ENCODE measurements around the gene SLC16A14. TPM values are rescaled to one million over a fixed set of nuclear protein-coding genes. Genes with fewer than 3 reads are reported as not detected.

The SLC16A14 gene
- total RNA-seq, 1 donor from 2014 or later = 2.6 TPM

DNA sequence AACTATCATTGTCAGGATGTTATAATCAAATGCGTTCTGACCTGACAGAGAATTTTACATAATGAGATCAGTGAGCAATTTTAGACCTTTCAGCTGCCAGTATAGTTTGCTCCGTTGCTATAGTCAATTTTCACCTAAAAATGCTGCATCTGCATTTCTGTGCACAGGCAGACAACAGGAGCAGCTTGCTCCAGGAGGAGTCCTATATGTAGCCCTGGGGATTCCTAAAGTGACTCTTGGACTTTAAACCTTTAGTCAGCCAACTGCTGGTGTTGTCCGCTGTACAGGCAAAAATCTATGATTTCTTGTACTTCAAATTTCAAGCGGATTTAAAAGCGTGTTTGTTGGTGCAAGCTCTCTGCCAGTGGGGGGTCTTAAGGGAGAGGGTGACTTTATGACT, 25.7 kb downstream of the SLC16A14 start:
- no peaks in the 10 kb centered on the region for H3K9me3 ChIP-seq (ENCODE audit: control insufficient read depth in 3 of 3, low read length in 3 of 3)
- no peaks in the 10 kb centered on the region for H3K4me1 ChIP-seq (ENCODE audit: control insufficient read depth in 3 of 3, insufficient read depth in 3 of 3, low read length in 3 of 3)
- H3K9ac ChIP-seq (ENCODE audit: low read depth in 1 of 3, low read length in 3 of 3) = no peak overlapping the region
- H3K27me3 ChIP-seq (ENCODE audit: control insufficient read depth in 3 of 3, insufficient read depth in 3 of 3, low read length in 3 of 3) = no peaks in the 10 kb centered on the region
- H3K27ac ChIP-seq (ENCODE audit: low read depth, low read length) = no peak overlapping the region
- no peak overlapping the region for H3K4me3 ChIP-seq (ENCODE audit: low read length in 3 of 3)
- no peaks in the 10 kb centered on the region for H3K36me3 ChIP-seq (ENCODE audit: control insufficient read depth in 3 of 3, insufficient read depth in 3 of 3, low read length in 3 of 3)

DNA sequence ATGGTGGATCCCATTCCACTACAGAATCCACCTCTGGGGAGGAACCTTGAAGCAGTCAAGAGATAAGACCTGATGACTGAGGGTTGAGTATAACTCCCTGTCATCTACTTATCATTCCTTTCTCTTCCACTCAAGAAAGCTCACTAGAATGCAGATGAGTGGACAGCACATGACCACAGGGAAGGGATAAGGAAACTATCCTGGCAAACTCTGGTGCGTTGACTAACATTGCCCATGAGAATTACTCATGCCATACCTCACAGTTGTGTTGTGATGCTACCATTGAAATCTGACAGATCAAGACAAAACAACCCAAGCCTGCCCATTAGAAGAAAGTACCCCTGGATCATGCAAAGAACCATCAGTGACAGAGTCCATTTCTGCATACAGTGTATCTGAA, 26.5 kb downstream of the SLC16A14 start:
- Histone ChIP-seq H3K9ac (ENCODE audit: low read depth in 1 of 3, low read length in 3 of 3) (no peak overlapping the region), H3K27ac (ENCODE audit: low read depth, low read length) (no peak overlapping the region), H3K9me3 (ENCODE audit: control insufficient read depth in 3 of 3, low read length in 3 of 3) (no peaks in the 10 kb centered on the region), H3K4me1 (ENCODE audit: control insufficient read depth in 3 of 3, insufficient read depth in 3 of 3, low read length in 3 of 3) (no peaks in the 10 kb centered on the region), H3K36me3 (ENCODE audit: control insufficient read depth in 3 of 3, insufficient read depth in 3 of 3, low read length in 3 of 3) (no peaks in the 10 kb centered on the region), H3K27me3 (ENCODE audit: control insufficient read depth in 3 of 3, insufficient read depth in 3 of 3, low read length in 3 of 3) (no peaks in the 10 kb centered on the region), H3K4me3 (ENCODE audit: low read length in 3 of 3) (no peak overlapping the region)

- Histone ChIP-seq H3K9ac (ENCODE audit: low read depth in 1 of 3, low read length in 3 of 3) (no peak overlapping the region), H3K9me3 (ENCODE audit: control insufficient read depth in 3 of 3, low read length in 3 of 3) (no peaks in the 10 kb centered on the region), H3K4me1 (ENCODE audit: control insufficient read depth in 3 of 3, insufficient read depth in 3 of 3, low read length in 3 of 3) (no peaks in the 10 kb centered on the region), H3K4me3 (ENCODE audit: low read length in 3 of 3) (no peak overlapping the region), H3K36me3 (ENCODE audit: control insufficient read depth in 3 of 3, insufficient read depth in 3 of 3, low read length in 3 of 3) (no peaks in the 10 kb centered on the region), H3K27ac (ENCODE audit: low read depth, low read length) (no peak overlapping the region), H3K27me3 (ENCODE audit: control insufficient read depth in 3 of 3, insufficient read depth in 3 of 3, low read length in 3 of 3) (no peaks in the 10 kb centered on the region)
Measured at GRCh38 chr2:230023313-230023712, 45.4 kb downstream of the SLC16A14 start.

- Histone ChIP-seq H3K9ac (ENCODE audit: low read depth in 1 of 3, low read length in 3 of 3) (no peak overlapping the region), H3K4me1 (ENCODE audit: control insufficient read depth in 3 of 3, insufficient read depth in 3 of 3, low read length in 3 of 3) (no peaks in the 10 kb centered on the region)
Measured at GRCh38 chr2:230019742-230020141, 49.0 kb downstream of the SLC16A14 start.

DNA sequence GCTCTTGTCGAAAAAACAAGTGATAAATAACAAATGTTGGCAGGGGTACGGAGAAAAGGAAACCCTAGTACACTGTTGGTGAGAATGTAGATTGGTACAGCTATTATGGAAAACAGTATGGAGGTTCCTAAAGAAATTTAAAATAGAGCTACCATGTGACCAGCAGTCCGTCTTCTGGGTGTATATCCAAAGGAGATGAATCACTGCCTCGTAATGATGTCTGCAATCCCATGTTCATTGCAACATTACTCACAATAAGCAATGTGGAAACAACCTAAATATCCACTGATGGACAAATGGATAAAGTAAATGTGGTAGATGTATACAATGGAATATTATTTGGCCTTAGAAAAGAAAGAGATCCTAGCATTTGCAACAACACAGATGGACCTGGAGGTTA, 50.6 kb downstream of the SLC16A14 start:
- no peaks in the 10 kb centered on the region for H3K27me3 ChIP-seq (ENCODE audit: control insufficient read depth in 3 of 3, insufficient read depth in 3 of 3, low read length in 3 of 3)
- H3K9ac ChIP-seq (ENCODE audit: low read depth in 1 of 3, low read length in 3 of 3) = no peak overlapping the region
- H3K36me3 ChIP-seq (ENCODE audit: control insufficient read depth in 3 of 3, insufficient read depth in 3 of 3, low read length in 3 of 3) = no peaks in the 10 kb centered on the region
- no peaks in the 10 kb centered on the region for H3K4me1 ChIP-seq (ENCODE audit: control insufficient read depth in 3 of 3, insufficient read depth in 3 of 3, low read length in 3 of 3)
- H3K9me3 ChIP-seq (ENCODE audit: control insufficient read depth in 3 of 3, low read length in 3 of 3) = no peaks in the 10 kb centered on the region
- no peak overlapping the region for H3K4me3 ChIP-seq (ENCODE audit: low read length in 3 of 3)
- no peak overlapping the region for H3K27ac ChIP-seq (ENCODE audit: low read depth, low read length)

More at GRCh38 chr2:230019742-230020141, 49.0 kb downstream of the SLC16A14 start:
- H3K27ac ChIP-seq (ENCODE audit: low read depth, low read length) = no peak overlapping the region
- H3K9me3 ChIP-seq (ENCODE audit: control insufficient read depth in 3 of 3, low read length in 3 of 3) = no peaks in the 10 kb centered on the region
- no peak overlapping the region for H3K4me3 ChIP-seq (ENCODE audit: low read length in 3 of 3)
- H3K27me3 ChIP-seq (ENCODE audit: control insufficient read depth in 3 of 3, insufficient read depth in 3 of 3, low read length in 3 of 3) = no peaks in the 10 kb centered on the region
- no peaks in the 10 kb centered on the region for H3K36me3 ChIP-seq (ENCODE audit: control insufficient read depth in 3 of 3, insufficient read depth in 3 of 3, low read length in 3 of 3)

- no peak overlapping the region for H3K9ac ChIP-seq (ENCODE audit: low read depth in 1 of 3, low read length in 3 of 3)
- no peak overlapping the region for H3K27ac ChIP-seq (ENCODE audit: low read depth, low read length)
- no peaks in the 10 kb centered on the region for H3K27me3 ChIP-seq (ENCODE audit: control insufficient read depth in 3 of 3, insufficient read depth in 3 of 3, low read length in 3 of 3)
- no peaks in the 10 kb centered on the region for H3K4me1 ChIP-seq (ENCODE audit: control insufficient read depth in 3 of 3, insufficient read depth in 3 of 3, low read length in 3 of 3)
- H3K9me3 ChIP-seq (ENCODE audit: control insufficient read depth in 3 of 3, low read length in 3 of 3) = no peaks in the 10 kb centered on the region
- H3K36me3 ChIP-seq (ENCODE audit: control insufficient read depth in 3 of 3, insufficient read depth in 3 of 3, low read length in 3 of 3) = no peaks in the 10 kb centered on the region
- H3K4me3 ChIP-seq (ENCODE audit: low read length in 3 of 3) = no peak overlapping the region
Measured at GRCh38 chr2:230016844-230017243, 51.9 kb downstream of the SLC16A14 start.

DNA sequence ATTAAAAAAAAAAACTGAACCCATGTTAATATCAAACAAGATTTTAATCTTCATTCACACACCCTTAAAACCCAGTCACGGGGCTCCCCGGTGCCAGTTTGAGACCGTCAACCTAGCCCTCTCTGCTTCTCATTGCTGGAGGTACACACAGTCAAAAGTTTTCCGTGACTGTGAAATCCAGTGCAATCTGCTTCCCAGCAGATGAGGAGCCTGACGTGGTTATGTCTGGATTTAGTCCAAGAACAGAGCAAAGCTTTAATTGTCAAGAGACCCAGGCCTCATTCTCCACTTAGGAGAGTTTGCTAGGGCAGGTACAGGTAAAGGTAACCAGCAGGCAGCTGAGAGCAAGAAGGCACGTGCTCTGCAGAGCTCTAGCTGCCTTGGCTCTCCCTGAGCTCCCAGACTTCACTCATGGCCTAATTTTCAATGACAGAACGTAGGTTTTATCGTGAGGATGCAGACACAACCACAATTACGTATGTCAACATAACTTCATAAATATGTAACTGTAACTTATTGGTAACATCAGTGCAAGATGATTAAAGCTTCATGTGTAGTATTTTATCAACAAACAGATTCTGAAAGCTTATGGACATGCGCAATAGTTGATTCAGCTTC, 56.3 kb downstream of the SLC16A14 start:
- Histone ChIP-seq H3K36me3 (ENCODE audit: control insufficient read depth in 3 of 3, insufficient read depth in 3 of 3, low read length in 3 of 3) (no peaks in the 10 kb centered on the region), H3K27me3 (ENCODE audit: control insufficient read depth in 3 of 3, insufficient read depth in 3 of 3, low read length in 3 of 3) (no peaks in the 10 kb centered on the region), H3K27ac (ENCODE audit: low read depth, low read length) (no peak overlapping the region), H3K9me3 (ENCODE audit: control insufficient read depth in 3 of 3, low read length in 3 of 3) (no peaks in the 10 kb centered on the region), H3K4me3 (ENCODE audit: low read length in 3 of 3) (no peak overlapping the region), H3K4me1 (ENCODE audit: control insufficient read depth in 3 of 3, insufficient read depth in 3 of 3, low read length in 3 of 3) (peaks cover 0 to 3% (median 0%) of the 10 kb centered on the region in 3 donors), H3K9ac (ENCODE audit: low read depth in 1 of 3, low read length in 3 of 3) (no peak overlapping the region)

- no peak overlapping the region for H3K9ac ChIP-seq (ENCODE audit: low read depth in 1 of 3, low read length in 3 of 3)
- H3K36me3 ChIP-seq (ENCODE audit: control insufficient read depth in 3 of 3, insufficient read depth in 3 of 3, low read length in 3 of 3) = no peaks in the 10 kb centered on the region
- no peak overlapping the region for H3K27ac ChIP-seq (ENCODE audit: low read depth, low read length)
- H3K4me3 ChIP-seq (ENCODE audit: low read length in 3 of 3) = no peak overlapping the region
- peaks cover 0 to 3% (median 0%) of the 10 kb centered on the region in 3 donors for H3K4me1 ChIP-seq (ENCODE audit: control insufficient read depth in 3 of 3, insufficient read depth in 3 of 3, low read length in 3 of 3)
- H3K27me3 ChIP-seq (ENCODE audit: control insufficient read depth in 3 of 3, insufficient read depth in 3 of 3, low read length in 3 of 3) = no peaks in the 10 kb centered on the region
- H3K9me3 ChIP-seq (ENCODE audit: control insufficient read depth in 3 of 3, low read length in 3 of 3) = no peaks in the 10 kb centered on the region
Measured at GRCh38 chr2:230011617-230012016, 57.1 kb downstream of the SLC16A14 start.

DNA sequence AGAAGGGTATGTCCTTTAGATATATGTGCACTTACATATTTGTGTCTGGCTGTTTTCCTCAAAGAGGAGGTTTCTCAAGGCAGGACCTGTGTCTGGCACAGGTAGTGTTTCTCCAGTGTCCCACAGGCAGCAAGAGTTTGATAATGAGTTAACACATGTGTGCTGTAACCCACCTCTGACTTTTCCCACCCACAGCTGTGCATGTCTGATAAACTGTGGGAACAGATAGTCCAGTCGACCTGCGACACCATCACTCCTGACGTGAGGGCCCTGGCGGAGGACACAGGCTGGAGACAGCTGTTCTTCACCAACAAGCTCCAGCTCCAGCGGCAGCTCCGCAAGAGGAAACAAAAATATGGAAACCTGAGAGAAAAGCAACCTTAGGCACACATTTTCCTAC, 58.2 kb downstream of the SLC16A14 start:
- no peak overlapping the region for H3K27ac ChIP-seq (ENCODE audit: low read depth, low read length)
- H3K36me3 ChIP-seq (ENCODE audit: control insufficient read depth in 3 of 3, insufficient read depth in 3 of 3, low read length in 3 of 3) = no peaks in the 10 kb centered on the region
- H3K27me3 ChIP-seq (ENCODE audit: control insufficient read depth in 3 of 3, insufficient read depth in 3 of 3, low read length in 3 of 3) = no peaks in the 10 kb centered on the region
- no peaks in the 10 kb centered on the region for H3K9me3 ChIP-seq (ENCODE audit: control insufficient read depth in 3 of 3, low read length in 3 of 3)
- no peak overlapping the region for H3K9ac ChIP-seq (ENCODE audit: low read depth in 1 of 3, low read length in 3 of 3)
- peaks cover 0 to 3% (median 0%) of the 10 kb centered on the region in 3 donors for H3K4me1 ChIP-seq (ENCODE audit: control insufficient read depth in 3 of 3, insufficient read depth in 3 of 3, low read length in 3 of 3)
- no peak overlapping the region for H3K4me3 ChIP-seq (ENCODE audit: low read length in 3 of 3)

DNA sequence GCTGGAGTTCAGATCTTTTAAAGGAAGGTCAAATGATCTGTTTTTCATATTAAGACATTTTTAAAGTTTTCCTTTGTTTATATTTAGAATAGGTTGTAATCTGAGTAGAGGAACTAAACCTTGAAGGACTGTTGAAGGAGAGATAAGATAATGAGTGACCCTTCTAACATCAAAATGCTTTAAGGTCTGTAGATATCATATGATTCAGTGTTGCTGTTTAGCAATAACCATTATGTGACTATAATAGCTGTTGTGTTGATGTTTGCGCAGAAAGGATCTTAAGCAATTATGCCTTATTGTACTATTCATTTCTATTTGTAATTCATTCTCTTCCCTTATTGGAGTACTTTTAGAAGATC, 60.0 kb downstream of the SLC16A14 start:
- Histone ChIP-seq H3K4me3 (ENCODE audit: low read length in 3 of 3) (peak overlapping the region in 1 of 3 donors; percentile 3), H3K9me3 (ENCODE audit: control insufficient read depth in 3 of 3, low read length in 3 of 3) (no peaks in the 10 kb centered on the region), H3K27me3 (ENCODE audit: control insufficient read depth in 3 of 3, insufficient read depth in 3 of 3, low read length in 3 of 3) (no peaks in the 10 kb centered on the region), H3K9ac (ENCODE audit: low read depth in 1 of 3, low read length in 3 of 3) (no peak overlapping the region), H3K4me1 (ENCODE audit: control insufficient read depth in 3 of 3, insufficient read depth in 3 of 3, low read length in 3 of 3) (peaks cover 0 to 3% (median 0%) of the 10 kb centered on the region in 3 donors), H3K27ac (ENCODE audit: low read depth, low read length) (no peak overlapping the region), H3K36me3 (ENCODE audit: control insufficient read depth in 3 of 3, insufficient read depth in 3 of 3, low read length in 3 of 3) (no peaks in the 10 kb centered on the region)
